MCF 10A (cell line): Measurements from ENCODE around the gene DDX51. TPM values are rescaled to one million over a fixed set of nuclear protein-coding genes. Genes with fewer than 3 reads are reported as not detected.

ENCODE experiments used
- BruUV-seq: library from RNA; stranded (reverse); fragments of 400-500 nt; replicated peaks from 2 replicates; lab custom pipeline; 2021; lab: Mats Ljungman, UMichigan
- CTCF ChIA-PET: fragments of 300-600 bp; sonication (Branson Sonifier 250); formaldehyde crosslinking; extraction: SDS; loops from one replicate; lab custom pipeline; 2021; ENCODE audit warnings: antibody characterized with exemption, inconsistent platforms; lab: Yijun Ruan, JAX
- POLR2A ChIA-PET: fragments of 300-600, 350-650 bp; sonication (Branson Sonifier 250); formaldehyde crosslinking; extraction: SDS; loops from one replicate; lab custom pipeline; 2020; ENCODE audit warnings: antibody characterized with exemption, inconsistent platforms; lab: Yijun Ruan, JAX
- DNase-seq: peaks from one replicate; pipeline ENCODE4 v3.0.0-alpha.2; 2018; ENCODE audit not compliant: unreplicated experiment
- H3K27ac Mint-ChIP-seq: one replicate; pipeline ENCODE4 v1.8.0; 2022; ENCODE audit warnings: mild to moderate bottlenecking, low read depth, mixed read lengths; ENCODE audit not compliant: unreplicated experiment
- H3K27me3 Mint-ChIP-seq: one replicate; pipeline ENCODE4 v1.8.0; 2022; ENCODE audit warnings: mixed read lengths; ENCODE audit not compliant: insufficient read depth, unreplicated experiment
- H3K36me3 Mint-ChIP-seq: one replicate; pipeline ENCODE4 v1.8.0; 2022; ENCODE audit warnings: mild to moderate bottlenecking, moderate library complexity, mixed read lengths; ENCODE audit not compliant: insufficient read depth, unreplicated experiment
- H3K4me1 Mint-ChIP-seq: one replicate; pipeline ENCODE4 v1.8.0; 2022; ENCODE audit warnings: mixed read lengths; ENCODE audit not compliant: insufficient read depth, unreplicated experiment
- H3K4me3 Mint-ChIP-seq: one replicate; pipeline ENCODE4 v1.8.0; 2022; ENCODE audit warnings: mild to moderate bottlenecking, moderate library complexity, mixed read lengths; ENCODE audit not compliant: unreplicated experiment
- H3K9me3 Mint-ChIP-seq: one replicate; pipeline ENCODE4 v1.8.0; 2022; ENCODE audit warnings: mixed read lengths; ENCODE audit not compliant: unreplicated experiment
- intact Hi-C: fragments of 100-400 bp; cut with micrococcal nuclease; formaldehyde crosslinking; loops from 2 replicates; pipeline ENCODE4 v1.14.1; 2022
- total RNA-seq: library from RNA; stranded (reverse); gene quantifications from 2 replicates; pipeline ENCODE4 v1.2.3, GENCODE V29; 2022
- TF ChIP-seq, protein P1 (sequence below): fragments of 200-600 bp; IDR thresholded peaks from one replicate; pipeline ENCODE4 v1.8.0; 2022; ENCODE audit warnings: antibody characterized with exemption, mild to moderate bottlenecking; ENCODE audit not compliant: unreplicated experiment

DDX51 gene
- total RNA-seq, 1 experiment from 2014 or later: 24.0 TPM

DNA sequence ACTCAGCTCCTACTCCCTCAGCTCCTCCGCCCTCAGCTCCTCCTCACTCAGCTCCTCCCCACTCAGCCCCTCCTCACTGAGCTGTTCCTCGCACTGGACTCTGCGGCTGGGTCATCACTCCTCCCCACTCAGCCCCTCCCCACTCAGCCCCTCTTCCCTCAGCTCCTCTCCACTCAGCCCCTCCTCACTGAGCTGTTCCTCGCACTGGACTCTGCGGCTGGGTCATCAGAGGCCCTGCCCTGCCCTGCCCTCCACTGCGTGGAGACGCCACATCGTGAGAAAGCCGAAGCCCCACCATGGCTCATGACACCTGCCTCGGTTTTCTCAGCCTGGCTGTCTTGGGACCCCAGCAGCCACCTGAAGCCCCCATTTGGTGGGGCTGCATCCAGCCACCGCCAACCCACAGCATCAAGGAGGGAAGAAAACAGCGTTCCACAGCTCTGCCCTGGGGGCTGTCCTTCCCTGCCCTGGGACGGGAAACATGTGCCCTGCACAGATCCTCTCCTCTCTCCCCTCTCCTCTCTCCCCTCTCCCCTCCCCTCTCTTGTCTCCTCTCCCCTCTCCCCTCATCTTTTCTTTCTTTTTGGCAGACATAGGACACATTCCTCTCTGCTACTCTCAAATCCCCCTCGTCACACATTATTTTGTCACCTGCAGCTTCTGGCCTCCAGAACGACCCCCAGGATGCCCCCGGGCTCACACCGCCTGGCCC, 17.8 kb upstream of the DDX51 start:
- no peaks in the 10 kb centered on the region for H3K36me3 Mint-ChIP-seq
- peaks cover 11% of the 10 kb centered on the region for H3K27me3 Mint-ChIP-seq
- ChIA-PET CTCF (interaction anchor here (0.6 to 4.4 kb wide), 8 partner anchors 8 to 453 kb away, joined by 3 to 22 read pairs (median 4); no protein-coding TSS in a partner anchor), POLR2A (interaction anchor here (0.9 to 1.9 kb wide), 4 partner anchors 8 to 399 kb away, joined by 3 to 7 read pairs (median 4); no protein-coding TSS in a partner anchor)
- TF ChIP-seq, protein P1, sequence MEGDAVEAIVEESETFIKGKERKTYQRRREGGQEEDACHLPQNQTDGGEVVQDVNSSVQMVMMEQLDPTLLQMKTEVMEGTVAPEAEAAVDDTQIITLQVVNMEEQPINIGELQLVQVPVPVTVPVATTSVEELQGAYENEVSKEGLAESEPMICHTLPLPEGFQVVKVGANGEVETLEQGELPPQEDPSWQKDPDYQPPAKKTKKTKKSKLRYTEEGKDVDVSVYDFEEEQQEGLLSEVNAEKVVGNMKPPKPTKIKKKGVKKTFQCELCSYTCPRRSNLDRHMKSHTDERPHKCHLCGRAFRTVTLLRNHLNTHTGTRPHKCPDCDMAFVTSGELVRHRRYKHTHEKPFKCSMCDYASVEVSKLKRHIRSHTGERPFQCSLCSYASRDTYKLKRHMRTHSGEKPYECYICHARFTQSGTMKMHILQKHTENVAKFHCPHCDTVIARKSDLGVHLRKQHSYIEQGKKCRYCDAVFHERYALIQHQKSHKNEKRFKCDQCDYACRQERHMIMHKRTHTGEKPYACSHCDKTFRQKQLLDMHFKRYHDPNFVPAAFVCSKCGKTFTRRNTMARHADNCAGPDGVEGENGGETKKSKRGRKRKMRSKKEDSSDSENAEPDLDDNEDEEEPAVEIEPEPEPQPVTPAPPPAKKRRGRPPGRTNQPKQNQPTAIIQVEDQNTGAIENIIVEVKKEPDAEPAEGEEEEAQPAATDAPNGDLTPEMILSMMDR: no peak
- peak overlapping the region; percentile 68 for H3K27ac Mint-ChIP-seq
- peak overlapping the region; percentile 49 for H3K4me3 Mint-ChIP-seq
- peaks cover 21% of the 10 kb centered on the region for H3K4me1 Mint-ChIP-seq
- DNase-seq: no peak
- H3K9me3 Mint-ChIP-seq: peaks cover 12% of the 10 kb centered on the region
- no TSS peak for BruUV-seq
- intact Hi-C loops: no loop called here

DNA sequence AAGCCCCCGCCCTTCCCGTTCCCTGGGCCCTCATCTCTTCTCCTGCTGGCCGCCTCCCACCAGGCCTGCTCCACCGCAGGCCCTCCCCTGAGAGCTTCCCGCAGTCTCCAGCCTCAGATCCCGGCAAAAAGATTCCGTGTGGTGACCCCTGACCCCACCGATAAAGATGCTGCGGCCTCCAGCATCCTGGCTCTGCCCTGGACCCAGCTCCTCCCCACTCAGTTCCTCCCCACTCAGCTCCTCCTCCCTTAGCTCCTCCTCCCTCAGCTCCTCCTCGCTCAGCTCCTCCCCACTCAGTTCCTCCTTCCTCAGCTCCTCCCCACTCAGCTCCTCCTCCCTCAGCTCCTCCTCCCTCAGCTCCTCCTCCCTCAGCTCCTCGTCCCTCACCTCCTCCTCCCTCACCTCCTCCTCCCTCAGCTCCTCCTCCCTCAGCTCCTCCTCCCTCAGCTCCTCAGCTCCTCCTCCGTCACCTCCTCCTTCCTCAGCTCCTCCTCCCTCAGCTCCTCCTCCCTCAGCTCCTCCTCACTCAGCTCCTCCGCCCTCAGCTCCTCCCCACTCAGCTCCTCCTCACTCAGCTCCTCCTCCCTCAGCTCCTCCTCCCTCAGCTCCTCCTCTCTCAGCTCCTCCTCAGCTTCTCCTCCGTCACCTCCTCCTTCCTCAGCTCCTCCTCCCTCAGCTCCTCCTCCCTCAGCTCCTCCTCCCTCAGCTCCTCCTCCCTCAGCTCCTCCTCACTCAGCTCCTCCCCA, 17.1 kb upstream of the DDX51 start:
- TF ChIP-seq, protein P1: no peak
- peaks cover 5% of the 10 kb centered on the region for H3K9me3 Mint-ChIP-seq
- ChIA-PET CTCF (interaction anchor here (0.6 to 4.4 kb wide), 6 partner anchors 8 to 454 kb away, joined by 3 to 22 read pairs (median 5); no protein-coding TSS in a partner anchor), POLR2A (interaction anchor here (0.6 kb wide), 1 partner anchor 77 kb away, joined by 3 read pairs; no protein-coding TSS in a partner anchor)
- peaks cover 21% of the 10 kb centered on the region for H3K4me1 Mint-ChIP-seq
- H3K27ac Mint-ChIP-seq: no peak overlapping the region
- peaks cover 11% of the 10 kb centered on the region for H3K27me3 Mint-ChIP-seq
- no peak overlapping the region for H3K4me3 Mint-ChIP-seq
- intact Hi-C loops: no loop called here
- DNase-seq: peak; percentile 56
- BruUV-seq: no TSS peak
- no peaks in the 10 kb centered on the region for H3K36me3 Mint-ChIP-seq

- no peak overlapping the region for H3K27ac Mint-ChIP-seq
- TF ChIP-seq, protein P1: no peak
- BruUV-seq: no TSS peak
- H3K9me3 Mint-ChIP-seq: no peaks in the 10 kb centered on the region
- intact Hi-C loops: no loop called here
- ChIA-PET CTCF (interaction anchor here (0.6 to 4.4 kb wide), 4 partner anchors 9 to 454 kb away, joined by 3 to 22 read pairs (median 5); no protein-coding TSS in a partner anchor), POLR2A (no interaction called here)
- H3K36me3 Mint-ChIP-seq: no peaks in the 10 kb centered on the region
- peaks cover 21% of the 10 kb centered on the region for H3K4me1 Mint-ChIP-seq
- H3K4me3 Mint-ChIP-seq: no peak overlapping the region
- H3K27me3 Mint-ChIP-seq: peaks cover 11% of the 10 kb centered on the region
- DNase-seq: no peak
Measured at GRCh38 chr12:132160601-132161035, 16.5 kb upstream of the DDX51 start.

DNA sequence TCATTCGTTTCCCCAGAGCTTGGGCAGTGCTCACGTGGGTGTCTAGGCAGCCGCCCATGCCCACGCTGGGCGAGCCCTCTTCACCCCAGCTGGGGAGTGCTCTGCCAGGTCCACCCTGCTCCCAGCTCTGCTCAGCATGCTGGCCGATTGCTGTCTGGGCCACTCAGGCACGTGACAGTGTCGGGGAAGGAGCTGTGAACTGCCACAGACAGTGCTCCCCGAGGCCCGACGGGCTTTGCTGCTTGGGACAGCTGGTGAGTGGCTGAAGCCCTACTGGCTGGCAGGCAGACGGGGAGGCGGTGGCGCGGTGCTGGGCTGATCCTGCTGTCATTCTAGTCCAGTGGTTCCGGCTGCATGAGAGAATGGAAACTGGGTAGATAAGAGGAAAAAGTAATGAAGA, 15.9 kb upstream of the DDX51 start:
- Mint-ChIP-seq H3K27me3 (peaks cover 11% of the 10 kb centered on the region), H3K4me1 (peaks cover 21% of the 10 kb centered on the region), H3K4me3 (no peak overlapping the region), H3K27ac (no peak overlapping the region), H3K36me3 (no peaks in the 10 kb centered on the region), H3K9me3 (no peaks in the 10 kb centered on the region)
- intact Hi-C loops: no loop called here
- POLR2A ChIA-PET: no interaction called here
- CTCF ChIA-PET: interaction anchor here (4.4 kb wide), 1 partner anchor 254 kb away, joined by 22 read pairs; no protein-coding TSS in a partner anchor
- no TSS peak for BruUV-seq
- TF ChIP-seq, protein P1: no peak
- DNase-seq: no peak
